Measurements from ENCODE around the gene RHO. TPM values are rescaled to one million over a fixed set of nuclear protein-coding genes. Genes with fewer than 3 reads are reported as not detected.
A peak's percentile ranks its signal among the peaks of the same experiment; 100 is the strongest.
"Not testable (repeated sequence)": the region's sequence is repeated elsewhere in the genome, so short reads cannot be mapped to it uniquely, and the experiment has no call there.

Gene RHO
- total RNA-seq, result not detected
- long read RNA-seq, result 0 reads

GRCh38 chr3:129528589-129529100 lies at the start of gene RHO:
RHO (plus strand) TSS chr3:129528639; CDS start chr3:129528734, 95 bp downstream.
- DNase-seq, result no peak
- ATAC-seq, result no peak
- intact Hi-C loops (cut with DNase I), result no loop called here

GRCh38 chr3:129481225-129481765 lies 47.1 kb upstream of the RHO start:
- peak in 1 of 2 donors; percentile 9 for ATAC-seq
- peak; percentile 48 for DNase-seq
- intact Hi-C loops (cut with DNase I), result not testable (repeated sequence)

- peak; percentile 59 to 81 for ATAC-seq
- intact Hi-C loops (cut with DNase I), result no loop called here
Measured at GRCh38 chr3:129481766-129482332, 46.6 kb upstream of the RHO start.

GRCh38 chr3:129482721-129483120 lies 45.7 kb upstream of the RHO start:
- intact Hi-C loops (cut with DNase I), result no loop called here
- no peak for ATAC-seq
- no peak for DNase-seq

More at GRCh38 chr3:129481766-129482332, 46.6 kb upstream of the RHO start:
- peak; percentile 72 for DNase-seq

GRCh38 chr3:129483870-129484269 lies 44.6 kb upstream of the RHO start:
- intact Hi-C loops (cut with DNase I), result no loop called here
- ATAC-seq (no peak), DNase-seq (no peak)

GRCh38 chr3:129485146-129485545 lies 43.3 kb upstream of the RHO start:
- intact Hi-C loops (cut with DNase I), result loop anchor here in 1 of 2 donors (5.0 kb wide), 1 partner anchor 342 kb away; no protein-coding TSS in a partner anchor
- not testable (repeated sequence) for ATAC-seq, DNase-seq

GRCh38 chr3:129485721-129486663 lies 42.4 kb upstream of the RHO start:
- intact Hi-C loops (cut with DNase I), result loop anchor here in 1 of 2 donors (5.0 kb wide), 1 partner anchor 341 kb away; no protein-coding TSS in a partner anchor
- peak; percentile 86 for DNase-seq
- peak; percentile 65 to 72 for ATAC-seq

- DNase-seq (no peak), ATAC-seq (no peak)
- intact Hi-C loops (cut with DNase I), result loop anchor here in 1 of 2 donors (5.0 kb wide), 1 partner anchor 341 kb away; no protein-coding TSS in a partner anchor
Measured at GRCh38 chr3:129486664-129487035, 41.8 kb upstream of the RHO start.

- no peak for ATAC-seq
- no peak for DNase-seq
- intact Hi-C loops (cut with DNase I), result loop anchor here in 1 of 2 donors (5.0 kb wide), 1 partner anchor 340 kb away; no protein-coding TSS in a partner anchor
Measured at GRCh38 chr3:129487183-129487867, 41.1 kb upstream of the RHO start.

GRCh38 chr3:129487868-129488335 lies 40.5 kb upstream of the RHO start:
- ATAC-seq, result not testable (repeated sequence)
- intact Hi-C loops (cut with DNase I), result loop anchor here in 1 of 2 donors (5.0 kb wide), 1 partner anchor 339 kb away; no protein-coding TSS in a partner anchor

GRCh38 chr3:129489258-129489657 lies 39.2 kb upstream of the RHO start:
- ATAC-seq, DNase-seq: not testable (repeated sequence)
- intact Hi-C loops (cut with DNase I), result loop anchor here in 1 of 2 donors (5.0 kb wide), 1 partner anchor 338 kb away; no protein-coding TSS in a partner anchor

More at GRCh38 chr3:129487868-129488335, 40.5 kb upstream of the RHO start:
- not testable (repeated sequence) for DNase-seq

- DNase-seq, result peak; percentile 83
- ATAC-seq, result peak; percentile 90
- intact Hi-C loops (cut with DNase I), result loop anchor here in 1 of 2 donors (2.0 to 10.0 kb wide), 3 partner anchors 119 to 445 kb away; no protein-coding TSS in a partner anchor
Measured at GRCh38 chr3:129490273-129490675, 38.2 kb upstream of the RHO start.

- not testable (repeated sequence) for DNase-seq, ATAC-seq
- intact Hi-C loops (cut with DNase I), result loop anchor here in 1 of 2 donors (2.0 to 10.0 kb wide), 3 partner anchors 118 to 444 kb away; no protein-coding TSS in a partner anchor
Measured at GRCh38 chr3:129491077-129491476, 37.4 kb upstream of the RHO start.

- intact Hi-C loops (cut with DNase I), result loop anchor here in 1 of 2 donors (2.0 to 10.0 kb wide), 3 partner anchors 117 to 443 kb away; no protein-coding TSS in a partner anchor
- ATAC-seq, result no peak
- DNase-seq, result no peak
Measured at GRCh38 chr3:129491794-129492193, 36.6 kb upstream of the RHO start.

- ATAC-seq (no peak), DNase-seq (no peak)
- intact Hi-C loops (cut with DNase I), result loop anchor here in 1 of 2 donors (10.0 kb wide), 1 partner anchor 442 kb away; no protein-coding TSS in a partner anchor
Measured at GRCh38 chr3:129492691-129493090, 35.7 kb upstream of the RHO start.

GRCh38 chr3:129493206-129493605 lies 35.2 kb upstream of the RHO start:
- ATAC-seq, result no peak
- intact Hi-C loops (cut with DNase I), result loop anchor here in 1 of 2 donors (10.0 kb wide), 1 partner anchor 442 kb away; no protein-coding TSS in a partner anchor
- DNase-seq, result no peak

GRCh38 chr3:129494499-129494898 lies 33.9 kb upstream of the RHO start:
- intact Hi-C loops (cut with DNase I), result loop anchor here in 1 of 2 donors (10.0 kb wide), 1 partner anchor 440 kb away; no protein-coding TSS in a partner anchor
- not testable (repeated sequence) for ATAC-seq, DNase-seq

Measured in left cardiac atrium (tissue), 4 donors.